ENCODE results near the gene SNX1. TPM values are rescaled to one million over a fixed set of nuclear protein-coding genes. Genes with fewer than 3 reads are reported as not detected.

Gene SNX1
- 33.8 TPM for total RNA-seq

- Histone ChIP-seq H3K27ac (peak within 1 kb of the TSS; percentile 77 to 78), H3K4me1 (peaks cover 13 to 40% of the 10 kb centered on the region in 2 donors), H3K27me3 (no peaks in the 10 kb centered on the region), H3K36me3 (no peaks in the 10 kb centered on the region), H3K4me3 (peak within 1 kb of the TSS; percentile 82 to 88), H3K9me3 (no peaks in the 10 kb centered on the region)
- intact Hi-C loops (cut with DNase I), result loop anchor here (10.0 kb wide), 2 partner anchors 289 to 501 kb away; partner anchors contain the start of genes FBXL22, PCLAF and TRIP4
- peak; percentile 74 to 96 for DNase-seq (ENCODE audit: low spot score in 2 of 2)
- peak in 1 of 3 experiments; percentile 16 for TF ChIP-seq CTCF (IDR thresholded peaks at IDR 0.05)
Observed at GRCh38 chr15:64095795-64096667, at the start of gene SNX1. Gene SNX1, plus strand, starts transcription at chr15:64095982. Its CDS starts 32 bp downstream, at chr15:64096014.

GRCh38 chr15:64046421-64047153 lies 49.2 kb upstream of the SNX1 start, which contains the start of gene DAPK2:
Gene DAPK2, minus strand, starts transcription at chr15:64046485. Its CDS starts 6,224 bp downstream, at chr15:64040261.
- no peaks in the 10 kb centered on the region for H3K36me3 ChIP-seq
- intact Hi-C loops (cut with DNase I), result loop anchor here (5.0 kb wide), 3 partner anchors 99 to 294 kb away; partner anchors contain the start of gene HERC1
- no peak within 1 kb of the TSS for H3K27ac ChIP-seq
- peak within 1 kb of the TSS; percentile 69 to 78 for H3K4me3 ChIP-seq
- H3K4me1 ChIP-seq, result peaks cover 0 to 8% of the 10 kb centered on the region in 2 donors
- no peaks in the 10 kb centered on the region for H3K27me3 ChIP-seq
- TF ChIP-seq CTCF (IDR thresholded peaks at IDR 0.05), result peak; percentile 57 to 88 (median 65)
- no peaks in the 10 kb centered on the region for H3K9me3 ChIP-seq
- peak in 1 of 2 donors; percentile 79 for DNase-seq (ENCODE audit: low spot score in 2 of 2)

- intact Hi-C loops (cut with DNase I), result loop anchor here (5.0 kb wide), 3 partner anchors 102 to 297 kb away; partner anchors contain the start of gene HERC1
- no peak for TF ChIP-seq CTCF (IDR thresholded peaks at IDR 0.05)
- H3K4me1 ChIP-seq, result peaks cover 0 to 8% of the 10 kb centered on the region in 2 donors
- no peak overlapping the region for H3K27ac ChIP-seq
- no peaks in the 10 kb centered on the region for H3K27me3 ChIP-seq
- no peaks in the 10 kb centered on the region for H3K36me3 ChIP-seq
- no peak for DNase-seq (ENCODE audit: low spot score in 2 of 2)
- H3K9me3 ChIP-seq, result no peaks in the 10 kb centered on the region
- no peak overlapping the region for H3K4me3 ChIP-seq
Observed at GRCh38 chr15:64048781-64049460, 46.9 kb upstream of the SNX1 start.

- Histone ChIP-seq H3K9me3 (no peaks in the 10 kb centered on the region), H3K4me3 (no peak overlapping the region), H3K36me3 (no peaks in the 10 kb centered on the region), H3K27me3 (no peaks in the 10 kb centered on the region), H3K4me1 (peaks cover 0 to 7% of the 10 kb centered on the region in 2 donors), H3K27ac (no peak overlapping the region)
- no peak for TF ChIP-seq CTCF (IDR thresholded peaks at IDR 0.05)
- intact Hi-C loops (cut with DNase I), result no loop called here
- no peak for DNase-seq (ENCODE audit: low spot score in 2 of 2)
Observed at GRCh38 chr15:64050281-64051092, 45.3 kb upstream of the SNX1 start.

- no peaks in the 10 kb centered on the region for H3K27me3 ChIP-seq
- no peak overlapping the region for H3K4me3 ChIP-seq
- peaks cover 0 to 4% of the 10 kb centered on the region in 2 donors for H3K4me1 ChIP-seq
- no peaks in the 10 kb centered on the region for H3K36me3 ChIP-seq
- H3K27ac ChIP-seq, result no peak overlapping the region
- intact Hi-C loops (cut with DNase I), result no loop called here
- no peak for DNase-seq (ENCODE audit: low spot score in 2 of 2)
- H3K9me3 ChIP-seq, result no peaks in the 10 kb centered on the region
- TF ChIP-seq CTCF (IDR thresholded peaks at IDR 0.05), result no peak
Observed at GRCh38 chr15:64051093-64051402, 44.7 kb upstream of the SNX1 start.

All from ascending aorta (tissue), 2 donors.